GM18858 (cell line): ENCODE results near the gene NECAB3.

Experiments used
- ATAC-seq: cut with Tn5 transposase; IDR thresholded peaks from one replicate; pipeline ENCODE4 v1.9.1; 2021; ENCODE audit not compliant: unreplicated experiment

The NECAB3 gene

GRCh38 chr20:33664762-33665144 lies 9.5 kb downstream of the NECAB3 start:
- no peak for ATAC-seq

- no peak for ATAC-seq
These were observed 10.0 kb downstream of the NECAB3 start for GRCh38 chr20:33664085-33664761.

GRCh38 chr20:33663161-33664084 lies 10.8 kb downstream of the NECAB3 start:
- peak; percentile 29 for ATAC-seq

GRCh38 chr20:33662172-33662571 lies 12.1 kb downstream of the NECAB3 start, which contains the start of gene C20orf144:
Gene C20orf144, plus strand, starts transcription at chr20:33662327. Its CDS starts 19 bp downstream, at chr20:33662346.
- ATAC-seq: no peak

- no peak for ATAC-seq
These were observed 13.6 kb downstream of the NECAB3 start for GRCh38 chr20:33660685-33661058.

- no peak for ATAC-seq
These were observed 14.1 kb downstream of the NECAB3 start for GRCh38 chr20:33660035-33660684.

- no peak for ATAC-seq
These were observed 14.7 kb downstream of the NECAB3 start for GRCh38 chr20:33659341-33660034.

GRCh38 chr20:33658929-33659328 lies 15.3 kb downstream of the NECAB3 start:
- ATAC-seq: no peak

- ATAC-seq: no peak
These were observed 15.7 kb downstream of the NECAB3 start for GRCh38 chr20:33658510-33658909.

GRCh38 chr20:33657704-33658095 lies 16.5 kb downstream of the NECAB3 start:
- ATAC-seq: no peak

- ATAC-seq: no peak
These were observed 17.2 kb downstream of the NECAB3 start for GRCh38 chr20:33656783-33657703.

- ATAC-seq: no peak
These were observed 18.0 kb downstream of the NECAB3 start for GRCh38 chr20:33656010-33656782.

- ATAC-seq: no peak
These were observed 19.1 kb downstream of the NECAB3 start for GRCh38 chr20:33655164-33655563.

- no peak for ATAC-seq
These were observed 19.5 kb downstream of the NECAB3 start for GRCh38 chr20:33654680-33655161.

GRCh38 chr20:33653900-33654596 lies 20.2 kb downstream of the NECAB3 start:
- ATAC-seq: no peak

- no peak for ATAC-seq
These were observed 20.9 kb downstream of the NECAB3 start for GRCh38 chr20:33653218-33653899.

- ATAC-seq: no peak
These were observed 22.6 kb downstream of the NECAB3 start for GRCh38 chr20:33651562-33652048.
